NCI-H748 treated with DMSO at 0.1 percent for 48 hours (cell line): ENCODE data around the gene ACE.
A peak's percentile ranks its signal among the peaks of the same experiment; 100 is the strongest.

Experiments used
- DNase-seq: peaks from one replicate; lab custom pipeline; 2025; lab: John Stamatoyannopoulos, UW

ACE gene

GRCh38 chr17:63474586-63475460 lies 2.0 kb upstream of the ACE start:
- DNase-seq = no peak

GRCh38 chr17:63475491-63476412 lies 1.1 kb upstream of the ACE start:
- no peak for DNase-seq

GRCh38 chr17:63476459-63476853 lies 405 bp upstream of the ACE start:
- DNase-seq = peak; percentile 15

- no peak for DNase-seq
These were observed 899 bp downstream of the ACE start for GRCh38 chr17:63477480-63478440.

GRCh38 chr17:63478814-63479494 lies 2.1 kb downstream of the ACE start:
- peak; percentile 36 for DNase-seq

- DNase-seq = no peak
These were observed 2.8 kb downstream of the ACE start for GRCh38 chr17:63479495-63480184.

GRCh38 chr17:63480192-63480784 lies 3.4 kb downstream of the ACE start:
- no peak for DNase-seq

GRCh38 chr17:63480826-63481487 lies 4.1 kb downstream of the ACE start:
- DNase-seq = no peak

- no peak for DNase-seq
These were observed 4.6 kb downstream of the ACE start for GRCh38 chr17:63481488-63481870.

GRCh38 chr17:63482509-63482908 lies 5.6 kb downstream of the ACE start:
- DNase-seq = no peak

GRCh38 chr17:63483038-63483437 lies 6.2 kb downstream of the ACE start:
- DNase-seq = no peak

- no peak for DNase-seq
These were observed 7.1 kb downstream of the ACE start for GRCh38 chr17:63483655-63484575.

- DNase-seq = no peak
These were observed 9.6 kb downstream of the ACE start for GRCh38 chr17:63486317-63487013.

- no peak for DNase-seq
These were observed 10.1 kb downstream of the ACE start for GRCh38 chr17:63487014-63487339.

- DNase-seq = no peak
These were observed 12.0 kb downstream of the ACE start for GRCh38 chr17:63488851-63489250.

- DNase-seq = no peak
These were observed 12.4 kb downstream of the ACE start for GRCh38 chr17:63489291-63489690.

GRCh38 chr17:63490329-63490728 lies 13.5 kb downstream of the ACE start:
- no peak for DNase-seq

- no peak for DNase-seq
These were observed 14.1 kb downstream of the ACE start for GRCh38 chr17:63490858-63491400.
